HTERT RPE-1 (cell line): Measurements from ENCODE around the gene ANGPTL2.

ENCODE experiments used
- in situ Hi-C: fragments of 300-500 bp; cut with MboI; formaldehyde crosslinking; loops from 4 replicates; pipeline ENCODE4 v1.14.3; 2020; ENCODE audit warnings: low sequenced_read_pairs

ANGPTL2 gene

DNA sequence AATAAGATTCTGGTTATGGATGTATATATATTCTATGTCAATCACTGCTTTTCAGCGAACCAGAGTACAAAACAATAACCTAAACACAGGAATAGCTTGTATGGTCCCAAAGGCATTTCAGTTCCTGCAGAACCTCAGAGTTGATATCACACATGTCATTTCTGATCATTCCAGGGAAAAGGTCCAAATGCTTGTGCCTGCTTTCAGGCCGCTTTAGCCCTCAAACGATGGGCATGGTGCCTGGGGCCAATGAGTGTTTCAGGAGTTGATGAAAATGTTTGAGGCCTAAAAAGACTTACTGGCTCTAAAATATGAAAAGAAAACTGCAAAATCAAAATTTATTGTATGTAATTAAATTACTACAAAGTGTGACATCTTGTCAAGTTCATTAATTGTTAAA, 22.8 kb downstream of the ANGPTL2 start:
- in situ Hi-C loops: no loop called here

DNA sequence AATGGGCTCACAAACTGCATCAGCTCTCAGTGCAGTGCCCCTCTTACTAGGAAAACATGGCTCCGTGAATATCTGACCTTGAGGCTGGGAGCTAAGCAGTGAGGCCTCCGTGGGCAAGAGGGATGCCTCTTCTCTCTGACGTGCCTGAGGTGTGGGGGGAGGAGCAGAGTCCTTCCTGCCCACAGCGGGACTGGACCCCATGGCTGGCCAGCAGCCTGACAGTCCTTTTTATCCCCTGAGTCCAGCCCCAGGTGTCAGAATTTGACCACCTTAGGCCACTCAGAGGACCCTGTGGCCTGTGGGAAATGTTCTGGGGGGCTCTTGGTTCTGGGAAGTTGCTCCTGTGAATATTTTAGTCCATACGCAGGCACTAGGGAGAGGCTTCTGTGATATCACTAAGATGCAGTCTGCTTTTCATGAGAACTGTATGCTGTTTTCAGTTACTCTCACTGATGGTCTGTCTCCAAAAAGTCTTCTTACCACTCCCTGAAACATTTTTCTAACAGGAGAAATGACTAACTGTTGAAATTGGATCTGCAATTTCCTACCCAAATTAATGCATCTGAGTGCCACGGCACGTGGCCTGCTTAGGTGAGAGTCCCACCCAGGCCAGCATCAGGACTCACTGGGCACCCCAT, 23.4 kb downstream of the ANGPTL2 start:
- in situ Hi-C loops: no loop called here

DNA sequence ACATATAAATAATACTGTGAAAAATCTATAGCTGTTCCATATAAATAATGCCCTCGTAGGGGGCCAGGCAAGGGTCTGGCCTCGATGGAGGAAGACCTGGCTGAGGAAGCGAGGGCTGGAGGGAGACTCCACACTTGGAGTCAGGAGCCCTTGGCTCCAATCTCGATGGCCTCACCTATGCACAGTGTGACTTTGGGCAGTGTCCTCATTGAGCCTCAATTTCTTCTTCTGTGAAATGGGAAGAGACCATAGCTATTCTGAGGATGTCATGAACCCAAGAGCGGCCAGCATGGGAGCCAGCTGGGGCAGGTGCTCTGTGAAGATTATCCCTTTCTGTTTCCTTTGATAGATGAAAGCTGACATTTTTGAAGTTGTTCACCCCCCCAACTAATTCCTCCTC, 24.8 kb downstream of the ANGPTL2 start:
- in situ Hi-C loops: no loop called here

DNA sequence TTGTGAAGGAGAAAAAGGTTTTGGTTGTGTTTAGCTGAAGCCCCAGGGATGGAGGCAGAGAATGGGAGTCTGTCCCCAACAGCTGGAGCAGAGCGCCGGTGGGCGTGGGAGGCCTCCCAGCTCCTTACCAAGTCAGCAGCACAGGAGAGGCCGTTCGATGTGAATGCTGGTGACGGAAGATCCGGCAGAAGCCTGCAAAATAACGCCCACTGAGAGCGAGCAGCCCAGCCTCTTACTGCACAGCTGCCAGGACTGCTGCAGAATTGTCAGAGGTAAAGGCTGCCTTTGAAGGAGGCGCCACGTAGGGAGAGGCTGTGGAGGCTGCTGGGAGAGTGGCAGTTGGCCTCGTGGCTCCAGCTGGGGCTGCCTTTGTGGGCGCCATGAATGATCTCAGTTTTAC, 26.2 kb downstream of the ANGPTL2 start:
- in situ Hi-C loops: no loop called here

DNA sequence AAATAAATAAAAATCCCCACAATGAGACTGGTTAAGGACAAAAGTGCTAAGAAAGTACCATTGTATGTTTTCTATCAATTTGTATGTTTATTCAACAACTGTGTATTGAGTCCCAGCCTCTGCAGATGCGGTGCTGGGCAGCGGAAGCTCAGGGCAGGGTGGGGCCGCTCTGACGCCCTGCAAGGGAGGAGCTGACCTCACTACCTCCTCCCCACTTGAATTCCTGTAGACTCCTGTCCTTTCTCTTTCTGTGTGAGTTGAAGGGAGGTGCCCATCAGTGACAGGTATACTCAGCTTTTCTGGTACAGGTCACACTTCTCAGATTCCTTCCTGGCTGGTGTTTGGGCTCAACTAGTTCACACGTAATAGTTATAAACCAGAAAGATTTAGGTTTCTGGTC, 27.0 kb downstream of the ANGPTL2 start:
- in situ Hi-C loops: no loop called here

DNA sequence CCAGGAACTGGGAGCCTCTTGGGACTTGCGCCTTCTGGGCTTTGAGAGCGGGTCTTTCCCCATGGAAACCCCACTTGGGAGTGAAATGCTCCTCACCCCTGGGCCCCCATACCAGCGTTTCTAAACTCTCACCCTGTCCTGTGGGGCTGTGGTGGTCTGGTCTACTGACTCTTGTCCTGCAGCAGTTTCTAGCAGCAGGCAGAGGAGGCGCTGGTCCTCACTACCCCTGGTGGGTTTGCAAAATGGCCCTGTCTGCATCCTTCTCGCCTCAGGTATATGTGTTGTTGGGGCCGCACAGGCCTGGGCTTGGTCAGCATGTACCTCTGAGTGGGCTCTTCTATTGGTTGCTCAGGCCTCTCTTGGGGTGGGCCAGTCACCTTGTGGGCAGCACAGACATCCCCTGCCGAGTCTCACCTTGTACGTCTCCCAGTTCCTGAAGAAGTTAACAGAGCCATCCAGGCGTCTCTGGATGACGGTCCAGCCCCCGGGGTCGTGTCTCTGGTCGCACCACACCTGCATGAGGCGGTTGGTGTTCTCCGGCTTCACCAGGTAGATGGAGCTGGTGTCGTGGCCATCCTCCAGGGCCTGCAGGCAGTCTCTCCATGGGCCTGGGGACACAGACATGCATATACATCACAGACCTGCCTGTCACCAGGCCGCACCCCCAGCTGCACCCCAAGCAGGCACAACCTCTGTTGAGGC, 29.0 kb downstream of the ANGPTL2 start:
- in situ Hi-C loops: no loop called here

DNA sequence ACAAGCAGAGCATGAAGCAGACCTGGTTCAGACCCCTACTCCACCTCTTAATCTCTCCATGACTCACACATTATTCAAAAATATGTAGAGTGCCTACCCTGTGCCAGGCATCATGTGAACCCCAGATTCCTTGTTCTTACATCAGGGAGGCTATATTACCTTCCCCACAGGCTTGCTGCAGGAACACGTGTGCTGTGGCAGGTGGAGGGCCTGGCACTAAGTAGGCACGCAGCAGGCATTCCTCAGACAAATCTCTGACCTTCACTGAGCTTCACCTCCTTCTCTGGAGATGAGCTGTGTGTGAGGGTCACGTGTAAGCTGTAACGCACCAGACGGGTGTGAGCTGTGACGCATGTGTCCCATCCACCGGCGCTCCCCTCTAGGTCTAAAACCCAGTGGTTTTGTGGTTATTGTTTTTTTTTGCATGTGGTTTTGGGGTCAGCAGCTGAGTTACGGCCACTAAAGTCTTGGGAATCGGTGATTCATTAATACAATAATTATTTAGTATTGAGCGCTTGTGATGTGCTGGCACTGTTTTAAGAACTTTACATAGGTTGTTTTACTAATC, 30.3 kb downstream of the ANGPTL2 start:
- in situ Hi-C loops: no loop called here

DNA sequence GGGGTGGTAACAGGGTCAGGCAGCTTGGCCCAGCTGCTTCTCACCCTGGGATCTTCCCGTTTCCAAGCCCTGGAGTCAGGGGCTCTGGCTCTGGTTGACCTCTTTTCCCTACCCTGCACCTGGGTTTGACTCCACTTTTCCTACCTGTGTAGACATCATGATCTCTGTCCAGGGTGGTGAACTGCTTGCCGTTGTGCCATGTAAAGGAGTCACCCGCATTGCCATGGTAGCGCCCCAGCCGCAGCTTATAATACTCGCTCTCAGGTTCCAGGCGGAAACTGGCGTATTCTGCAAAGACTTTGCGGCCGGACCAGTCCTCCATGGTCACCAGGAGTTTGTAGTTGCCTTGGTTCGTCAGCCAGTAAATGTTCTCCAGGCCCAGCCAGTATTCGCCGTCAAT, 30.9 kb downstream of the ANGPTL2 start:
- in situ Hi-C loops: no loop called here

DNA sequence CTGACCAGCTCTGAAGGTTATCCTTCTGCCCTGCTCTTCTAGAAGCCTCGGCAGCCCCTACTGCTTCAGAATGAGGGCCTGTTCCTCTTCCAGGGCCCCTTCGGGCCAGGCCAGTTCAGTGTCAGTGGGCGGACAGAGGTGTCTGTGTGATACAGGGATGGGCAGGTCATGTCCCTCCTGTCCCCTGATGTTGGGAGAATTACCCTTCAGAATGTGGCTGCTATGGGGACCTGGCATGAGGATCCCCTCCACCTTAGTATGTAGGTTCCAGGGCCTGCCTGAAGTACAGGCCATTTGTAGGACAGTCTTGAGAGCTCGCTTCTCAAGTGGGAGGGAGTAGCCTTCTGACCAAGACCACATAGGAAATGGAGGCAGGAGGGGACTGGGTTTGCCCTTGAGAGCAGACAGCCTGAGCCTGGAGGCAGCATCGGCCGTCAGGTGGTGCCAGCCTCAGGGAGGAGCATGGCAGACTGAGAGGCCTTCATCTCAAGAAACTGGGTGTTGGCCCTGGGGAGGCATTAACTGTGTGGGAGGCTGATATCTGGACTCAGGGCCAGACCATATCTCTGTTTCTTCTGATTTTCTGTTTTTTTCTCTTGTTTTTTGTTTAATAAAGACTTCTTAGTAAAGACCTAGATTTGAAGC, 32.0 kb downstream of the ANGPTL2 start:
- in situ Hi-C loops: no loop called here

DNA sequence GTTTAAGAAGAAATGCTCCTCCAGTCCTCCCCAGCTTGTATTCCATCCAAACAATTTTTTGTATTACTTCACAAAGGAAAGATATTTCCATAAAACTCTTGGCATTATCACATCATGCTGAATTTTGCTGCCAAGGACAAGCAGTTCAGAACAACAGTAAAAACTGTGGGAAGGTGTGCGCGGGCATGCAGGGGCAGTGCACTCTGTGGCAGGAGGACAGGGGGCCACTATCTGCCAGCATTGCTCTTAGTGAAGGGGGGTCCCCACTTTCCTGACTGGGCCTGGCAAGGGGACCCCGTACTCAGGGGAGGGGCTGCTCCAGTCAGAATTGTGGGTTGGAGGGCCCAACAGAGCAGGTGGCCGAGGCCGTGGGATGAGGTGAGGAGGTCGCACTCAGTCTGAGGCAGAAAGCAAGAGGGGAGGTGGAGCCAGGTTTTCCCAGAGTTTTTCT, 32.8 kb downstream of the ANGPTL2 start:
- in situ Hi-C loops: no loop called here

DNA sequence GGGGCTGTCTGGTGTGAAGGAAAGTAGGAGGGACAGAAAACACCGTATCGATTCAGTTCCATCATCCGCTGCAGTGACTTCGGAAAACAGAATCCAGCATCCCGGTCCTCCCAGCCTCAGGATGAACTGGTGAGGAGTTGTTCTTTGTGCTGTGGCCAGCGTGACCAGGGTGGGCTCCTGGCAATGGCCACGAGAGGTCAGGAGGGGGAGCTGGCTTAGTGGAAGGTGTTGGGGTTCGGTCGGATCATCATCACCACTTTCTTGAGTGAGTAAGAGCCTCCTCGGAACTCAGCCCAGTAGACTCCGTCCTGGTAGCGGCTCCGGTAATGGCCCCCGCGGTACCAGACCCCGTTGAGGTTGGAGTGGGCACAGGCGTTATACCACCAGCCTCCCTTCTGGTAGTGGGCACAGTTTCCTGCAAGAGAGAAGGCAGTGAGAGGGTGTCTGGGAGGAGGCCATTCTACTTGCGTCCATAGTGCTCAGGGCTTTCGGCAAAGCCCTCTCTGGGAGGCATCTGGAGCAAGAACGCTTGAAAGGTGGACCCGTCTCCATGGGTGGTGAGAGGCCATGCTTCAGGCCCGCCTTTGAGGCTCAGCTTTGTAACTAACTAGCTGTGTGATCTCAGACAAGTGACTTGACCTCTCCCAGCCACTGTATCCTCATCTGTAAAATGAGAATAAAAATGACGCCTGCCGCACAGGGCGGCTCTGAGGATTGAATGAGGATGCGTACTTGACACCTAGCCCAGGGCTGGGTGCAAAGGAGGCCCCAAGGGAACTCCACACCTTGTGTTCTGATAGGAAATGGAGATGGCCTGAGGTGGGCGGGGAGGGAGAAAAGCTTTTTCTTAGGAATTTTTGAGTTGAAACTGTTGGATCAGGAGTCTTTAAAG, 33.5 kb downstream of the ANGPTL2 start:
- in situ Hi-C loops: no loop called here

DNA sequence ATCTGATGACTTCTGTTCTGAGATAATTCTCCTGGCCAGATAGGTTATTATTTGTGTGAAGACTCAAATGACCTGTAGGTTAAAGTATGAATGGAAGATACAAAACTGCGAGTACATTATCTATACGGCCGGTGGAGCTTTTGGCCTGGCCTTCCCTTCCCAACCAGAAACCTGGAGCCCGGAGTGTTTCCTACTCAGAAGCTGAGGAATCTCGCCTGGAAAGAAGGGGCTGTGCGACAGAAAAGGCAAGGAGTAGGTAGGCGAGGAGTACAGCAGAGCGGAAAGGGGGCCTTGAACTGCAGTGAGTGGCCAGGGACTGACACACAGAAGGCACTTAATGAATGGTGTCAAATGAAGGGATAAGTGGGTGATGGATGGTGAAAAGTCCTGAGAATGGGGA, 34.6 kb downstream of the ANGPTL2 start:
- in situ Hi-C loops: no loop called here

DNA sequence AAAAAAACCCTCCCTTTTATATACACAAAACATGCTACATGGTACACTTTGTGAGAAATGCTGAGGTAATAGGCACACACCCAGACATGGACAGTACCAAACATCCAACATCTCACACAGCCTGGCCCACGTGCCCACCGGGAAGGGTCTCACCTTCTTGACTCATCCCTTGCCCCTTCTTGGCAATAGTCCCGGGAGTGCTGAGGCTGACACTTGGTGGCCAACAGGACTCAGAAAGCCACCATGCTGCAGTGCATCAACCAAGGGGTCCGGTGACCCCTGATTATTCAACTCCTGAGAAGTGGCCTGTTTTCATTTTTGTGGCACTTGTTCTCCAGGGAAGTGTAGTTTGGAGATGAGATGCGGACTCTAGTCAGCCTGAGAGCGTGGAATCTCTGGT, 35.0 kb downstream of the ANGPTL2 start:
- in situ Hi-C loops: no loop called here

DNA sequence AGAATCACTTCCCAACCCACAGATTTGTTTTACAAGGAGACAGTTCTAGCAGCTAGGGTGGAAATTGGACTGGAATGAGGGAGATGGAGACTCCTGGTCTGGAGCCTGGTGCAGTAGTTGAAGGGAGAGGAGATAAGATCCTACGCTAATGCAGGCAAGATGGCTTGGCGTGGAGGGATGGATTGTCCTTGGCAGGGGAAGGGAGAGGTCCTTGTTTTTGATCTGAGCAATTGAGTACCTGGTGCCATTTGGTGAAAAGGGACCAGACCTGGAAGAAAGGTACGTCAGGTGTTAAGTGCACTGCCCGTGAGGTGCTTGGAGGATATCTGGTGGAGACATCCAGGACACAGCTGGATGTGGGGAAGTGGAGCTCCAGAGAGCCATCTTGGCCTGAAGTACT, 35.7 kb downstream of the ANGPTL2 start:
- in situ Hi-C loops: no loop called here

DNA sequence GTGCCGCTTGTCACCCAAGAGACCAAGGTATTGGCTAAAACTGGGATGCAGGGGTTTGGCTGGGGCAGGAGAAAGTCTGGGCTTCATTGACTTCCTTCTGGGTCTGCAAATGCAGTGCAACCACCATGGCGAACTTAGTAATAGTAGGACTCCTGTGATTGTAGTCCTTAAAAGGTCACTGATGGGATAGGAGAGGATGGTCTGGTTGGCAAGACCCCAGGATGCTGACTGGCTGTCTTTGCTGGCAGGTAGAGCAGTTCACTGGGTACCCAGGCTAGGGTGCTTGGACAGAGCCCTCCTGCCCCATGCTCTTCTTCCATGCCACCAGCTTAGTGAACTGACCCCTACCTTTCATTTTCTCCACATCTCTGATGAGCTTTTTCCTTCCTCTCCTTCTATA, 37.2 kb downstream of the ANGPTL2 start:
- in situ Hi-C loops: no loop called here

DNA sequence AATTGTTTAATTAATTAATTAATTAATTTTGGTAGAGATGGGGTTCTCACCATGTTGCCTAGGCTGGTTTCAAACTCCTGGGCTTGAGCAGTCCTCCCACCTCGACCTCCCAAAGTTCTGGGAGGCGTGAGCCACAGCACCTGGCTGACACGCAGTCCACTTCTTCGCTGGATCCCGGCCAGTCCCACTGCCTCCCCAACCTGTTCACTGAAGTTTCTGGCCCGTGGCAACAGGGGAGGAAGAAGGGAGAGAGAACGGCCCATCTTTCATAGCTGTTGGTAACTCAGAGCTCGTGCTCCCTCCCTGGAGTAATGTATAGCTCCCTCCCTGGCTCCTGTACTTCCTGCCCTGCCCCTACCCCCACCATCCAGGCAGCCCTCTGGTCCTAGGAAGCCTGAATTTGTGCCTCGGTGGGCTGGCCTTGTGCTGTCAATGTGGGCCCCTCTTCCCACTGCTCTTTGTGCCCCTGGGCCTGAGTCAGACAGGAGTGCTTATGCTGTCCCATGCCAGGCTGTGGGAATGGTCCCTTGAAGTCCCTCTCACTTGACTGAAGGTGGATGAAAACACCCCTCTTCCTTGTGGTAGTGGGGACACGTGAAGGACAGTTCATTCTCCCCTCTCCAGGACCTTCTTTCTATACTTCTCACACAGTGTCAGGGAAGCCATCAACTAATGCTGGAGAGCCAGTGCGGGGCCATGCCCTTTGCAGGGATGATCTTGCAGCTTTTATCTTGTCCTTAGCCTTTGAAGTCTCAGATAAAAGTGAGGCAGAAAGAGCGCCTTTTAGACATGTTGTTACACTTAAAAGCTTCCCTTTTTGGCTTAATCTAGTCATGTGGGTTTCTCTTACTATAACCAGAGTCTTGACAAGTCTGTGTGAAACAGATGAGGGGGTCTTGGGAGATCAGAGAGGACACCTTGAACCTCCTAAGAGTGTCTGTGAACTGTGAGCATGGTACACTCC, 38.1 kb downstream of the ANGPTL2 start:
- in situ Hi-C loops: no loop called here

DNA sequence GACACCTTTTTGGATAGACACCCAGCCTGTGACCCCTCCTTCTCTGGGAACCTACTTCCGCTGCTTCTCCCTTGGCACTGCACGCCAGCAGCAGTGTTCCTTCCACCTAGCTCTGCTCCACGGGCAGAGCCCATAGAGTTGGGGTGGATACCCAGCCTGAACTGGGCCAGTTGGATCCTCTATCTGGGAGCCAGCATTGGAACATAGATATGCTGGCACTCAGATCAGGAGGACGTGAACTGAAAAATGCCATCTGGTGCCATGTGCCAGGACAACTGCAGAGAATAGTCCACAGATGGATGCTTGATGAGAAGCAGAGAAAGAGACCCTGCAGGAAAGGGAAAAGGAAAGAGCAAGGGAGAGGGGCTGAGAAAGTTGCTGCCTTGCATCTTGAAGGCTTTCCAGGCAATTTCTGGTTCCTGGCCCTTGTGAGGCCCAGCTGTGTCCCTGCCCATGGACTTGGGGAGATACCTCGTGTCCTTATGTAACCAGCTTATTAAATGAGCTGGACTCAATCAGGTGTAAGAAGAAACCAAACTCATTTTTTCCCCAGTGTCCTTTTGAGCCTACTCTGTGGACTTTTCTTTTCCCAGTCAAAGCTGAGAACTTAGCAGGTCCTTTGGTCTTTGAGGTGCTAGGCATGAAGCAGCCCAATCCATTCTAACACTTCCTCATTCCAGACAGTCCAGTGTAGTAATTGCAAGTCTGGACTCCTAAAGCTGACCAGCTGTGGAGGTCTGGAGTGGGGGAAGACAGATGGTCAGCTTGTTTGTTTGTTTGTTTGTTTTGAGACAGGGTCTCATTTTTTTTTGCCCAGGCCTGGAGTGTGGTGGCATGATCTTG, 39.1 kb downstream of the ANGPTL2 start:
- in situ Hi-C loops: no loop called here

DNA sequence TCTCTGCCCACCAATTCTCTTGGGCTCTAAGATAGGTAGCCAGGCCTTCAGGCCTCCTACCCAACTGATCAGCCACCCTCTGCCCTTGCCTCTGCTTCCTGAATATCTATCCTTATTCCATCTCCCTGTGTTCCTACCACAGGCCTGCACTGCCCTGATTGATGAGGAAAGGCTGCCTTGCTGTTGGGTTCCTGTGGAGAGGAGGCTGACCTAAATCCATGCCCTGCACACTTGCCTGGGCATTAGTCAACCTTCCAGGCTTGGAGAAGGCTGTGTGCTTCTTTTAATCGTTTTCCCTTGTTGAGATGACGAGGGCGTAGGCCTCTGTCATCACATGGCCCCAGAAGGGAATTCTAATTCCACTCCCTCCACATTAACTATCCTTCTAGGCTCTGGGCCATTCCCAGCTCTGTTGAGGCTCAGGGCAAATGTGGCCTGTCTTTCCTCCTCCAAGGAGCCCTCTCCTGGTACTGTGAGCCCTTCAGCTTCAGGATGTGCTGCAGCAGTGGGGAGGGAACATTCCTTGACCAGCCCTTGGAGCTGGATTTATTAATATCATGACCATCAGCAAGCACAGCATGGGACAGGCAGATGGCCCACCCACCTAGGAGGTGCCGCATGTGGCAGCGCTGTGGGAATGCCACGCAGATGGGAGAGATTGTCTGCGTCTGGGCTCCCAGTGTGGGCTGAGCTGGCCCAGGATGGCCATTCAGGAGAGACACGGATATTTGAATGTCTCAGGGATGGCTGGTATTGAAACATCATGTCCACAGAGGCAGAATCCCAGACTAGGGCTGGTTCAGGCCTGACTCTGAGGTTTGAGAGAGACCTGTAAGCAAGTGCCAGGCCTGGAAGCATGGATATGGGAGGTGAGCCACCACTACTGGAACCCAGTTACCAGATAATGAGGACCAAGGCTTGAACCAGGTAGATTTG, 40.9 kb downstream of the ANGPTL2 start:
- in situ Hi-C loops: no loop called here
